GM18499 (cell line): Measurements from ENCODE around the gene TFG.
"Not testable (repeated sequence)": the region's sequence is repeated elsewhere in the genome, so short reads cannot be mapped to it uniquely, and the experiment has no call there.

Experiments used
- ATAC-seq: cut with Tn5 transposase; IDR thresholded peaks from one replicate; pipeline ENCODE4 v1.9.1; 2021; ENCODE audit warnings: moderate number of reproducible peaks; ENCODE audit not compliant: insufficient read depth, unreplicated experiment

Gene TFG

GRCh38 chr3:100708989-100709841, at the start of gene TFG:
Gene TFG (plus strand): TSS chr3:100709494. CDS start chr3:100713686, 4,192 bp downstream.
- ATAC-seq, result peak; percentile 90

- not testable (repeated sequence) for ATAC-seq
Measured at GRCh38 chr3:100661294-100661693, 48.0 kb upstream of the TFG start.

GRCh38 chr3:100662113-100662823, 47.0 kb upstream of the TFG start:
- ATAC-seq, result no peak

- no peak for ATAC-seq
Measured at GRCh38 chr3:100665230-100665629, 44.1 kb upstream of the TFG start.

GRCh38 chr3:100666699-100667098, 42.6 kb upstream of the TFG start:
- not testable (repeated sequence) for ATAC-seq

- not testable (repeated sequence) for ATAC-seq
Measured at GRCh38 chr3:100667316-100667715, 42.0 kb upstream of the TFG start.

- not testable (repeated sequence) for ATAC-seq
Measured at GRCh38 chr3:100670995-100671394, 38.3 kb upstream of the TFG start.

GRCh38 chr3:100681496-100681895, 27.8 kb upstream of the TFG start:
- no peak for ATAC-seq

GRCh38 chr3:100682056-100682853, 27.0 kb upstream of the TFG start:
- ATAC-seq, result no peak

GRCh38 chr3:100682854-100683760, 26.2 kb upstream of the TFG start:
- no peak for ATAC-seq

- no peak for ATAC-seq
Measured at GRCh38 chr3:100693225-100693624, 16.1 kb upstream of the TFG start.

GRCh38 chr3:100695696-100696095, 13.6 kb upstream of the TFG start:
- no peak for ATAC-seq

GRCh38 chr3:100696161-100696560, 13.1 kb upstream of the TFG start:
- ATAC-seq, result no peak

- no peak for ATAC-seq
Measured at GRCh38 chr3:100697172-100697571, 12.1 kb upstream of the TFG start.

- ATAC-seq, result no peak
Measured at GRCh38 chr3:100697723-100698285, 11.5 kb upstream of the TFG start.

- no peak for ATAC-seq
Measured at GRCh38 chr3:100698736-100699135, 10.6 kb upstream of the TFG start.

GRCh38 chr3:100700708-100701107, 8.6 kb upstream of the TFG start:
- ATAC-seq, result no peak

GRCh38 chr3:100702082-100702979, 7.0 kb upstream of the TFG start:
- no peak for ATAC-seq
